Measurements from ENCODE around the gene DPM1.
"Not testable (repeated sequence)": the region's sequence is repeated elsewhere in the genome, so short reads cannot be mapped to it uniquely, and the experiment has no call there.

Gene DPM1

GRCh38 chr20:50980071-50980681 is 21.8 kb upstream of the DPM1 start:
- H3K27ac ChIP-seq, result no peak overlapping the region
- TF ChIP-seq ZFX (IDR thresholded peaks at IDR 0.05; ENCODE audit: borderline replicate concordance), result no peak
- TF ChIP-seq CTCF (IDR thresholded peaks at IDR 0.05), result no peak

- not testable (repeated sequence) for H3K27ac ChIP-seq
Observed at GRCh38 chr20:50978533-50978932, 20.2 kb upstream of the DPM1 start.

DNA sequence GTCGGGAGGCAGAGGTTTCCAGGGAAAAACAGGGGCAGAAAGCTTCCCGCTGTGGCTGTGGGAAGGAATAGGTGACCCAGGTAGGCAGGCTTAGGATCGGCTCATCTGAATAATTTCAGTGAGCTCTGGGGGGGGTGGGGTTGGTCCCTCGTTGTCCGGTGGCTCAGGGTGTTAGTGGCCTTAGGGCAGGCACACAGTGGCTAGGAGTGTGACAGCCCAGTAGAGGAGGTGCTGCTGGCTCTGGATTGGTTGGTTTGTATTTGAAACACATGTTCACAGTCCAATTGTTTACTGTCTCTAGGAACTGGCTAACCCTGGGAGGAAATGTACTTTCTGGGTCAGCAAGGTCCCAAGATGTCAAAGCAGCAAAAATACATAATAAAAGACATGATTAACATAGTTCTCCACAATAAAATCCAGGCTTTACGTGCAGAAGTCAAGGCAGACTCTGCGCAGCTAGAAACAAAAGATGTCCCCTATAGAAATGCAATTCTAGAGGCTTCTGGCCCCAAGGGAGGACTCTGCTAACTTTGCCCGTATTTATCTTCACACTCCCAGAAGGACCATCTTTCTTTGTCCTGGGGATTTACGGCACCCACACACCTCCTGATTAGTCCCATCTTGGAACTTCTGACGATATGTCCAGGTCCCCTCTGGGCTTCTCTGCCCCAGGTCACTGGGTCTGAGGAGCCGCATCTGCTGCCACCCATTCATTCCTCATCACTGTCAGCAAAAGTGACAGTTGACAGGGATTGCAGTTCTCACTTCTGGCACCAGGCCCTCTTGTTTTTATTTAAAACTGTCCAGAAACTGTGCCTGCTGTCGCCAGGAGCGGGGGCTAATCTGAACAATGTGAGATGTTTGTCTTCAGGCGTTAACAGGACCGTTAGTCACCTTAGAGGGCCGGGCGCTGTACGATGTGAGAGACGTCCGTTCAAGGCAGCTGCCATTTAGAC is 19.0 kb upstream of the DPM1 start:
- no peak overlapping the region for H3K27ac ChIP-seq
- no peak for TF ChIP-seq ZFX (IDR thresholded peaks at IDR 0.05; ENCODE audit: borderline replicate concordance)
- TF ChIP-seq CTCF (IDR thresholded peaks at IDR 0.05), result no peak

GRCh38 chr20:50975701-50976330 is 17.5 kb upstream of the DPM1 start:
- no peak overlapping the region for H3K27ac ChIP-seq
- no peak for TF ChIP-seq ZFX (IDR thresholded peaks at IDR 0.05; ENCODE audit: borderline replicate concordance)
- no peak for TF ChIP-seq CTCF (IDR thresholded peaks at IDR 0.05)

GRCh38 chr20:50969912-50970311 is 11.6 kb upstream of the DPM1 start:
- H3K27ac ChIP-seq, result no peak overlapping the region

DNA sequence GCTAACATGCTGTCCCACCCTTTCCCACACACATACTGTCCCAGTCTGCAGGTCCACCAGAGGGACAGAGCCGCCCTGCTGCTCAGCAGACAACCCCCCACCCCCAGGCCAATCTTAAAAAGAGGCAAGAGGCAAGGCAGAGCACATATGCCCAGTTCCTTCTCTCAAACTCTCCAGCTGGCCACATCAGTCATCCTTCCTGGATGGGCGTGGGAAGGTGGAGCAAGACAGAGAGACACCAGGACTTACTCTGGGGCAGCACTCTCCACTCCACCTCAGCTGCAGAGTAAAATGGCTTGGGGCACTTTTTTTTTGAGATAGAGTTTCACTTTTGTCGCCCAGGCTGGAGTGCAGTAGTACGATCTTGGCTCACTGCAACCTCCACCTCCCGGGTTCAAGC is 11.1 kb upstream of the DPM1 start:
- TF ChIP-seq CTCF (IDR thresholded peaks at IDR 0.05) (no peak), ZFX (IDR thresholded peaks at IDR 0.05; ENCODE audit: borderline replicate concordance) (no peak)
- H3K27ac ChIP-seq, result no peak overlapping the region

More at GRCh38 chr20:50969912-50970311, 11.6 kb upstream of the DPM1 start:
- no peak for TF ChIP-seq CTCF (IDR thresholded peaks at IDR 0.05)
- no peak for TF ChIP-seq ZFX (IDR thresholded peaks at IDR 0.05; ENCODE audit: borderline replicate concordance)

- TF ChIP-seq CTCF (IDR thresholded peaks at IDR 0.05) (no peak), ZFX (IDR thresholded peaks at IDR 0.05; ENCODE audit: borderline replicate concordance) (no peak)
- H3K27ac ChIP-seq, result no peak overlapping the region
Observed at GRCh38 chr20:50968289-50968688, 10.0 kb upstream of the DPM1 start.
